Measurements from ENCODE around the gene LRRC15.

Gene LRRC15

GRCh38 chr3:194357681-194358080 lies 11.9 kb downstream of the LRRC15 start:
- DNase-seq: no peak

- DNase-seq: no peak
These were observed 14.2 kb downstream of the LRRC15 start for GRCh38 chr3:194355379-194355778.

DNA sequence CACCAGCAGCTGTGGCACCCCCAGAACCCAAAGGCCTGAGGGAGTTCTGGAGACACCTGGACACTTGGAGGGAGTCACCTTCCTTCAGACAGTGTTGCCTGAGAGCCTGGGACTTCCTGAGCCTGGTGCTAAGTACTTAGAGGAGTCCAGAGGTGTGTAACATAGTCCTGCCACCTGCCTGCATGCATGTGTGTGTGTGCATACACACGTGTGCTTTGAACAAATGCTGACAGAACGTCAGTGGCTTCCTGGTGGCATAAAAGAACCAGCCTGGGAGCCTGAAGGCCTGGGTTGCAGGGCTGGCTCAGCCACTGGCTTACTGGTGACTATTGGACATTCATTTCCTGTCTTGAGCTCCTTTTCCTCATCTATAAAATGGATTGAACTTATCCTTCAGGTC lies 15.2 kb downstream of the LRRC15 start:
- no peak for DNase-seq

GRCh38 chr3:194352667-194353246 lies 16.8 kb downstream of the LRRC15 start:
- DNase-seq: no peak

DNA sequence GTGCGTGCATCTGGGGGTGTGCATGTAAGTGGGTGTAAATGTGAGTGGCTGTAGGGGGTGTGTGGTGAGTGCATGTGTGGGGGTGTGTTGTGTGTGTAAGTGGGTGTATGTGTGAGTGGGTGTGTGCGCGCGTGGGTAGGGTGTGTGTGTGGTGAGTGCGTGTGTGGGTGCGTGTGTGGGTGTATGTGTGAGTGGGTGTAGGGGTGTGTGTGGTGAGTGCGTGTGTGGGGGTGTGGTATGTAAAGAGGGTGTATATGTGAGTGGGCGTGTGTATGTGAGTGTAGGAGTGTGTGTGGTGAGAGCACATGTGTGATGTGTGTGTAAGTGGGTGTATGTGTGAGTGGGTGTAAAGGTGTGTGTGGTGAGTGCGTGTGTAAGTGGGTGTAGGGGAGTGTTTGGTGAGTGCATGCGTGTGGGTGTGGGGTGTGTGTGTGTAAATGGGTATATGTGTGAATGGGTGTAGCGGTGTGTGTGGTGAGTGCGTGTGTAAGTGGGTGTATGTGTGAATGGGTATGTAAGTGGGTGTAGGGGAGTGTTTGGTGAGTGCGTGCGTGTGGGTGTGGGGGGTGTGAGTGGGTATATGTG lies 17.5 kb downstream of the LRRC15 start:
- no peak for DNase-seq

DNA sequence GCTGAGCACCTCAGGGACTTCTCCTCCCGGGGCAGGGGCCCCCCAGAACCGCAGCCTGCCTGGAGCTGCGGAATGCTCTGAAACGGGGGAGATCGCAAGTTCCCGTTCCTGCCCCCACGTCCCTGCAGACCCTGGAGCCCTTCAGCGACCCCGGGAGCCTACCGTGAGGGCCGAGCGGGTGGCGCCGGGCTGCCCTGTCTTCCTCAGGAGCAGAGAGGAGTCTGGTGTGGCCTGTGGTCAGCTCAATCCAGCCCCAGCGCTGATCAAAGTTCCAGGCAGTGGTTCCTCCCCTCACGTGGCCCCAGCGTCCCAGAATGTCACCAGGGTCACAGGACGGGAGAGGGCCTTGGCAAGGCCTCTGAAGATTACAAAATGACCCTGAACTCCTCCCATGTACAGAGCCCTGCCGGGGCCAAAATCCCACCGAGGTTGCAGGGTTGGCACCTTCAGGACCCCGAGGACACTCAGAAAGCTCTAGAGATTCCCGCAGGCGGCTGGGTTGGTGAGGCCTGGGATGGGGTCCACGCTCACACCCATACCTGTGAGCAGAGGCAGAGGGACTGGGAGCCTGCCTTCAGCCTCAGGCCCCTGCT lies 18.4 kb downstream of the LRRC15 start, which contains the start of gene CPN2:
CPN2 (minus strand) TSS at position 249 of the 593 bp plus-strand sequence. CDS start 8,626 bp downstream, outside the sequence.
- no peak for DNase-seq

- DNase-seq: no peak
These were observed 18.8 kb downstream of the LRRC15 start for GRCh38 chr3:194350726-194351071.

- DNase-seq: no peak
These were observed 21.2 kb downstream of the LRRC15 start for GRCh38 chr3:194348354-194348753.

DNA sequence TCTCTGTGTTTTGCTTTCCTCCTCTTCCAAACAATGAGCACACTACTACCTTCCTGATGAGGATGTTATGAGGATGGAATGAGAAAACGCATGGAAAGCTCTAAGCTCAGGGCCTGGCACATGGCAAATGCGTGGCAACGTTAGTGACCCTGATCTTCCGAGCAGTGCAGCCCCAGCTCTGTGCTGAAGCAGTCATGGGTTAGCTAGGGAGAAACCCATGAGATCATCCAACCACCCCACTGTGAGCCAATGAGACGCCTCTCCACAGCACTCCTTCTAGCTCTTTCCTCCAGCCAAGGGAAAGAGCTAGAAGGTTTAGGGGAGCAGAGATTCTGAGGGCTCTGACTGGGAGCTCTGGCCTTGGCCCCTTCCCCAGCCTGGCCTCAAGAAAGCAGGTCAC lies 22.9 kb downstream of the LRRC15 start:
- DNase-seq: no peak

- DNase-seq: no peak
These were observed 23.5 kb downstream of the LRRC15 start for GRCh38 chr3:194346035-194346434.

DNA sequence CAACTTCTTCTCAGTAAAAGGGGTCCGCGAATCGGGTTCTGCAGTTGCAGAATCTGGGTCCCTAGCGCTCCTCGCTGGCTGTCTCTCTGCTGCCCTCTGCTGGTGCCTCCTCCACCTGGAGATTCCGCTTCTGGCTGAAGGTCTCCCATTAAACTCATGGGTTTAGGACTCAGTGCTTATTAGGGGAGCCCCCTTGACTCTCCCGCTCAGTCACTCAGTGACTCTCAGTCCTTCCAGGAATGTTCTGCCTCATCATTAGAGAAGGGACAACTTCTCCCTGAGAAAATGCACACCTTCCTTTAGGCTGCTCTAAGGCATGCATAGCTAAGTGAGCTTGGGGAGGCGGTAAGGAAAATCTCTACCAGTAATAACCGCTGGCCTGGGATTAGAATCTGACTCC lies 25.5 kb downstream of the LRRC15 start:
- DNase-seq: peak; percentile 27 to 64

DNA sequence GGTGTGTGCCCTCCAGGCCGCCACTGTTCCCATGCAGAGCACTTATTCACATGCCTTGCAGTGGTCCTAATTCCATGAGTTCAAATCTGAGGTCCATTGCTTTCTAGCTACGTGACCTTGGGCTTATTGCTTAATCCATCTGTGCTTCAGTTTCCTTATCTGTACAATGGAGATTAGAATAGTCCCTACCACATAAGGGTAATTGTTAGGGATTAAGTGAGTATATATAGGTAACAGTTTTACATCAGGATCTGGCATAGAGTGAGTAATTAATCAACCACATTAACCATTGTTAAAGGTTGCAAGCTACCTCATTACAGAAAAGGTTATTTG lies 26.0 kb downstream of the LRRC15 start:
- no peak for DNase-seq

- no peak for DNase-seq
These were observed 26.5 kb downstream of the LRRC15 start for GRCh38 chr3:194342861-194343560.

GRCh38 chr3:194340757-194341400 lies 28.7 kb downstream of the LRRC15 start:
- no peak for DNase-seq

- no peak for DNase-seq
These were observed 29.7 kb downstream of the LRRC15 start for GRCh38 chr3:194339840-194340239.

DNA sequence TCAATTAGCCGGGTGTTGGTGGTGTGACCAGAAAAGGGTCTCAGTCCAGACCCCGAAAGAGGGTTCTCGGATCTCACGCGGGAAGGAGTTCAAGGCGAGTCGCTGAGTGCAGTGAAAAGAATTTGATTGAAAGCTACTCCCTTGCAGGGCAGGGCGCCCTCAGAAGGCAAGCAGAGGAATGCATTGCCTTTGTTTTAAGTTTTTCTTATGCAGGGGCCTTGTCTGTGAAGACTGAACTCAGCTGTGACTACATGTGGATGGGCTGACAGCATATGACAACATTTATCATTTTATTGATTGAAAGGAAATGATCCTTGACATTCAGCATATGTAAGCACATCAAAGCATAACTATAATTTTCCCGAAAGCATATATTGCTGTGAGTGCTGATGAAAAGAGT lies 30.2 kb downstream of the LRRC15 start:
- no peak for DNase-seq

GRCh38 chr3:194337965-194338753 lies 31.4 kb downstream of the LRRC15 start:
- DNase-seq: no peak

DNA sequence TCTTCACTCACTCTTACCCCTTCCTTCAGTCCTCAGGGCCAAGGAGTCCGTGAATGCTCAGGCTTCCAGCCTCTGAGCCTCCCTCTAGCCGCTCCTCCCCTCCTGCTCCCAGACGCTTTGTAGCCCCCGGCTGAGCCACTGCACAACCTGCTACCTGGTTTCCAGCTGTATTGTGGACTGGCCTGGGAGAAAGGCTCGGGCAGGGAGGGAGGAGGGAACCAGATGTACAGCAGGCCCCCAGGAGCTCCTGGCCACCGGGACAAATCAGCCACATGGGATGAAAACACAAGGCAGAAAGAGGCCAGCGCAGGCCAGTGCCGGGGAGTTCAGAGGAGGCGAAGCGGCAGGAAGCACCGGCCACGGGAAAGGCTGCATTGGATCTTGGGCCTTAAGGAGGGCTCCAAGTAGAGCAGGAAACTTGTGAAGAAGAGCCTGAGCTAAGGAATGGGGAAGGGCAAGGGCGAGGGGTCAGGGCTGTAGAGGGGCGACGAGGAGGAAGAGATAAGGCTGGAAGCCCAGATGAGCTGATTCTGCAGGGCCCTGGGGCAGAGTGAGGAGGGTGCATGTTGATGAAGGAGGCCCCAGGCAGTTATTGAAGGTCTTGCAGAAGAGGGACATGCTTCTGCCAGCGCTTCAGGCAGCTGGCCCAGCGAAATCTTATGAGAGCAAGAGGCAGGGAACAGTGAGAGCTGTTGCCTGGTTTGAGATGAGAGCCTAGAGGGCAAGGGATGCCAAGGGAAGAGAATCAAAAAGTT lies 32.8 kb downstream of the LRRC15 start:
- no peak for DNase-seq

- DNase-seq: no peak
These were observed 35.6 kb downstream of the LRRC15 start for GRCh38 chr3:194333981-194334320.

- no peak for DNase-seq
These were observed 36.1 kb downstream of the LRRC15 start for GRCh38 chr3:194333212-194333980.

GRCh38 chr3:194332858-194333211 lies 36.7 kb downstream of the LRRC15 start:
- no peak for DNase-seq

- no peak for DNase-seq
These were observed 39.0 kb downstream of the LRRC15 start for GRCh38 chr3:194330579-194330978.
